ENCODE results near the gene TXNDC8. TPM values are rescaled to one million over a fixed set of nuclear protein-coding genes. Genes with fewer than 3 reads are reported as not detected.
"Not testable (repeated sequence)": the region's sequence is repeated elsewhere in the genome, so short reads cannot be mapped to it uniquely, and the experiment has no call there.

The TXNDC8 gene
- total RNA-seq, result not detected

DNA sequence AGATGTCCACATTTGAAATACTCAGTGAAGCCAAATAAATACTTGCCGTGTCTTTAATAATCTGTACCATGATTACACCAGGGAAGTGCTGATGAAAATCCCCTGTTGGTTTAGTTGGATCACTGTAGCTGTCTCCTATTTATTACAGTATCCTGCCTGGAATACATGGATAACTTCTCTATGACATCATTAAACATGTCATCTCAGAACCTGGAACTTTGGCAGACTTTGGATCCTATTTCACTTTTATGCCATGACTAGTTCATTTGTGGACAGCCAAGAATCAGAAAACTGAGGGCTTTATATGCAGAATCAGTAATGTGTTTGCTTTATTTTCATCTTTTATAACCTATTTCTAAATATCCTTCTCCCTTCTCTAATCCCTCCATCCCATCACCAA lies at the start of gene TXNDC8:
Gene TXNDC8 (minus strand): TSS at position 137 of the 400 bp plus-strand sequence.
- ATAC-seq (ENCODE audit: low read depth), result no peak
- Mint-ChIP-seq H3K4me1 (no peaks in the 10 kb centered on the region), H3K4me3 (no peak within 1 kb of the TSS), H3K27me3 (no peaks in the 10 kb centered on the region), H3K36me3 (no peaks in the 10 kb centered on the region), H3K27ac (no peak within 1 kb of the TSS), H3K9me3 (no peaks in the 10 kb centered on the region)
- POLR2A ChIA-PET, result no interaction called here
- DNase-seq, result no peak

DNA sequence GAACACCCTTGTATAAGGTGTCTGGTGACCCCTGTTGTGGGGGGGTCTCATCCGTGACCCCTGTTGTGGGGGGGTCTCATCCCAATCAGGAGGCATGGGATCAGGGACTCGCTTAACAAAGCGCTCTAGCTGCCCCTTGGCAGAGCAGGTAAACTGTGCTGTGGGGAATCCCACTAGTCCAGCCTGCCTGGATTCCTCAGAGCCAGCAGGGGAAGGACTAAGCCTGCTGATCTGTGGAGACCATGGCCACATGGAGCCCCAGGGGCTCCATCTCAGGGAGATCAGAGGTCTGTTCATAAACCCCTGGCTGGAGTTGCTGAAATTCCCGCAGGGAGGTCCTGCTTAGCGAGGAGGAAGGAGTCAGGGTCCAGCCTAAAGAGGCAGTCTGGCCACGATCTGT lies 45.8 kb upstream of the TXNDC8 start:
- H3K27ac Mint-ChIP-seq, result no peak overlapping the region
- POLR2A ChIA-PET, result no interaction called here
- H3K27me3 Mint-ChIP-seq, result peaks cover 2% of the 10 kb centered on the region
- H3K4me1 Mint-ChIP-seq, result no peaks in the 10 kb centered on the region
- H3K36me3 Mint-ChIP-seq, result no peaks in the 10 kb centered on the region
- ATAC-seq (ENCODE audit: low read depth), result no peak
- H3K9me3 Mint-ChIP-seq, result no peaks in the 10 kb centered on the region
- H3K4me3 Mint-ChIP-seq, result no peak overlapping the region
- DNase-seq, result no peak

DNA sequence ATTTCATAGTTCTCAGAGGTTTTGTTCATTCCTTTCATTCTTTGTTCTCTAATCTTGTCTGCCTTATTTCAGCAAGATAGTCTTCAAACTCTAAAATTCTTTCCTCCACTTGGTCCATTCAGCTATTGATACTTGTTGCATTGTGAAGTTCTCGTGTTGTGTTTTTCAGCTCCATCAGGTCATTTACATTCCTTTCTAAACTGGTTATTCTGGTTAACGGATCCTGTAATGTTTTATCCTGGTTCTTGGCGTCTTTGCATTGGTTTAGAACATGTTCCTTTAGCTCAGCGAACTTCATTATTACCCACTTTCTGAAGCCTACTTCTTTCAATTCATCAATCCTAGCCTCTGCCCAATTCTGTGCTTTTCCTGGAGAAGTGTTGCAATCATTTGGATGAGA lies 45.1 kb upstream of the TXNDC8 start:
- Mint-ChIP-seq H3K27ac (no peak overlapping the region), H3K36me3 (no peaks in the 10 kb centered on the region), H3K27me3 (peaks cover 2% of the 10 kb centered on the region), H3K4me3 (no peak overlapping the region), H3K9me3 (no peaks in the 10 kb centered on the region), H3K4me1 (no peaks in the 10 kb centered on the region)
- DNase-seq, result no peak
- POLR2A ChIA-PET, result no interaction called here
- ATAC-seq (ENCODE audit: low read depth), result no peak

DNA sequence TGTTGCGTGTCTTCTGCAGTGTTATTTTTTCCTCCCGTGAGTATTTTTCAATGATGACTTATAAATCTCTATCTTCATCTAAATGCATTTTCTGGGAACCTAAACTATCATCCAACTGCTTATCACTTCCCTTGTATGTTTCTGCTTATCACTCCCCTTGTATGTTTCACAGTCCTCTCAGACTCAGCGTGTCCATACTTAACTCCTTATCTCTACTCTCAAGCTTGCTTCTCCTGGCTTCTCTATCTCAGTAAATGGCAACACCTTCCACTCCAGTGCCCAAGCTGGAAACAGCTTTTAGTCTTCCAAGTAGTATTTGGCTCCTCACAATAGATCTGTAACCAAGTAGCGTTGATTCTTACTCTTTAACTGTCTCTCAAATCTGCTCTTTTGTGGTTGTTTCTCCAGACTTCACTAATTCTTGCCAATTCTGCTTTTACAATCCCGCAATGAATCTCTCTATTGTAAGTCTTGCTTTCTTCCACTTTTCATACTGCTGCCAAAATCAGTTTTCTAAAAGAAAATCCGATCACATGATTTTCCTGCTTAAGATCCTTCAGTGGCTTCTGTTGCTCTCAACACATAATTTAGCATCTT lies 33.8 kb upstream of the TXNDC8 start:
- H3K9me3 Mint-ChIP-seq, result no peaks in the 10 kb centered on the region
- no peaks in the 10 kb centered on the region for H3K36me3 Mint-ChIP-seq
- H3K4me1 Mint-ChIP-seq, result no peaks in the 10 kb centered on the region
- H3K27ac Mint-ChIP-seq, result no peak overlapping the region
- ATAC-seq (ENCODE audit: low read depth) (no peak), DNase-seq (no peak)
- POLR2A ChIA-PET, result no interaction called here
- H3K27me3 Mint-ChIP-seq, result no peaks in the 10 kb centered on the region
- no peak overlapping the region for H3K4me3 Mint-ChIP-seq

DNA sequence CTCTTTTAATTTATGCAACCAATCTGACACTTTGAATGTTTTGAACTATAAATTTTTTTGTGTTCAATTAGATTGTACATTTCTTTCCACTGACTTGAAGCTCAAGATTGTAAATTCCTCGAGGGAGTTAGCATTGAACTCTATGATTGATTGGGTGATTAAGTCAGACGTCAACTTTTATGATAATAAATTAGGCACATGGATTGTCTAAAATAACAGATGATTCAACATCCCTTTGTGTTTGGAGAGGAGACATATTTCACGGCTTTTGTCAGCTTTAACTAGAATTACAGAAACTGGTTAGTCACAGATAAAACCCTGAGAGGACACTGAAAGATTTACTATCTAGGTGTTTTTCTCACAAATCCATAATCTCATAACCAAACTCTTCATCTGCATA lies 32.7 kb upstream of the TXNDC8 start:
- no peak overlapping the region for H3K4me3 Mint-ChIP-seq
- no peak for ATAC-seq (ENCODE audit: low read depth)
- no peaks in the 10 kb centered on the region for H3K9me3 Mint-ChIP-seq
- POLR2A ChIA-PET, result no interaction called here
- H3K27me3 Mint-ChIP-seq, result no peaks in the 10 kb centered on the region
- no peaks in the 10 kb centered on the region for H3K36me3 Mint-ChIP-seq
- no peaks in the 10 kb centered on the region for H3K4me1 Mint-ChIP-seq
- no peak overlapping the region for H3K27ac Mint-ChIP-seq
- DNase-seq, result no peak

DNA sequence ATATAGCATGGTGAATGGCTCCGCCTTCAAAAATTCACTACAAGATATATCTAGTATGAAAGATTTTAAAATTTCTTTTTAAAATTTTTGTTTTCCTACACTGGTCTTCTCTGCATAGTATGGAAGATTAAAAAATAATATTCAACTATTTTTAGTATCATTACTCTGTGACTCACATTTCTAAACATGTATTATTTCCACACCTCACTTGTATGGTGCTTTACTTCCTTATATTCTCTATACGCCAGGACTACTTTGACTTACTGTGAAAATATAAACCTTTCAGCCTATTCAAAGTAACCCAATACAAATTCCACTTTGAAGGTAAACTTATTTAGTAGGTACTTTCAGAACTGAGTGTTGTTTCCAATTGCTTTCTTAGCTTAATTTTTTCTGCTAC lies 26.8 kb upstream of the TXNDC8 start:
- peaks cover 2% of the 10 kb centered on the region for H3K27me3 Mint-ChIP-seq
- DNase-seq (no peak), ATAC-seq (ENCODE audit: low read depth) (no peak)
- no peak overlapping the region for H3K27ac Mint-ChIP-seq
- no peaks in the 10 kb centered on the region for H3K36me3 Mint-ChIP-seq
- H3K4me1 Mint-ChIP-seq, result no peaks in the 10 kb centered on the region
- no peak overlapping the region for H3K4me3 Mint-ChIP-seq
- no peaks in the 10 kb centered on the region for H3K9me3 Mint-ChIP-seq
- POLR2A ChIA-PET, result no interaction called here

DNA sequence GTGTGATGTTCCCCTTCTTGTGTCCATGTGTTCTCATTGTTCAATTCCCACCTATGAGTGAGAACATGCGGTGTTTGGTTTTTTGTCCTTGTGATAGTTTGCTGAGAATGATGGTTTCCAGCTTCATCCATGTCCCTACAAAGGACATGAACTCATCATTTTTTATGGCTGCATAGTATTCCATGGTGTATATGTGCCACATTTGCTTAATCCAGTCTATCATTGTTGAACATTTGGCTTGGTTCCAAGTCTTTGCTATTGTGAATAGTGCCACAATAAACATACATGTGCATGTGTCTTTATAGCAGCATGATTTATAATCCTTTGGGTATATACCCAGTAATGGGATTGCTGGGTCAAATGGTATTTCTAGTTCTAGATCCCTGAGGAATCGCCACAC lies 21.3 kb upstream of the TXNDC8 start:
- H3K36me3 Mint-ChIP-seq; ATAC-seq (ENCODE audit: low read depth); DNase-seq; H3K4me3 Mint-ChIP-seq; H3K4me1 Mint-ChIP-seq; H3K27me3 Mint-ChIP-seq; H3K27ac Mint-ChIP-seq; H3K9me3 Mint-ChIP-seq; POLR2A ChIA-PET: not testable (repeated sequence)

DNA sequence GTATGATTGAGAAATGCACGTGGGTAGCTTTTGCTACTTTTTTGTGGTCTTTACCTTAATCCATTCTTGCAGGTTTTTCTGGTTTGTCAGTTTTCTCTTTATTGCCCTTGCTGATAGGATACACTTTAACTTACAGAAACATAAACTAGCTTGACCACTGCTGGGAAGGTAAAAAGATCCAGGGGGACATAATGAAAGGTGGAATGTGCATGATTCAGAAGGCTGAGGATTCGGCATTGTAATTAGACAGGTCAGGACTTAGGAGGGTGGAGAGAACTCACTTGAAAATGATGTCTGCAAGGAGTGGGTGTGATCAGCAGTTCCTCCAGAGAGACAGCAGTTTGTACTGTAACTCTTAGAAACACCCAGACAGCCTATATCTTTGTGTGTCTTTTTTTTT lies 19.8 kb upstream of the TXNDC8 start:
- Mint-ChIP-seq H3K9me3 (peaks cover 4% of the 10 kb centered on the region), H3K4me3 (no peak overlapping the region), H3K27me3 (no peaks in the 10 kb centered on the region), H3K36me3 (no peaks in the 10 kb centered on the region), H3K4me1 (no peaks in the 10 kb centered on the region), H3K27ac (no peak overlapping the region)
- no peak for ATAC-seq (ENCODE audit: low read depth)
- POLR2A ChIA-PET, result no interaction called here
- DNase-seq, result no peak

DNA sequence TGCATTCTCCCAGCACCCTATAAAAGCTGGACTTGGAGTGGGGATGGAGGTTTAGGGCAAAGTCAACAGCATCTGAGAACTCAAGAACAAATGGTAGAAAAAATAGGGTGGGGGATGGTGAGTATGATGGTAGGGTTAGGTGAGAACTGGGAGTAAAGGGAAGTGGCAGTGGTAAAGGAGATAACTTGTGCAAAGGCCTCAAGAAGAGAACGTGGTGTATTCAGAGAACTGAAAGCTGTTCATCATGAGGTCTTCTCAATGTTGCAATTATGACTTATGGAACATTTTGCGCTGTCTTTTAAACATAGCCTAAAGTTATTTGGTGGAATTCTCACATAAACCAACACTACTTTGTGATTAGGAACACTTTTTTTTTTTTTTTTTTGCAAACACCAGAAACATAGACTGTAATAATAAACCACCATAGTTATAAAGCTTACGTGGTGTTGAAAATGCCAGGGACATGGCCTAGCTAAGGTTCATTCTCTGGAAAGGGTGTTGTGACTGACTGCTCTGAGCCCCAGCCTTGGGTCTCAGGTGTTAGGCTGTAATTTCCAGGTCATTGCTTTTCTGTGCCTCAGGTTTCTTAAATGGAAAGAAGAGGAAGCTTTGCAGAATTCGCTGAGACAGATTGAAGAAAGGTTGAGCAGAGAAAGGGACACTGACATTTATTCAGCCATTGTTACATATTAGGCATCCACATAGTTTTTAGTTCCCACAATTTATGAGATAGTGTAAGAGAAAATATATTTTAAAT lies 19.2 kb upstream of the TXNDC8 start:
- Mint-ChIP-seq H3K9me3 (peaks cover 4% of the 10 kb centered on the region), H3K27ac (no peak overlapping the region), H3K27me3 (no peaks in the 10 kb centered on the region), H3K4me3 (no peak overlapping the region), H3K4me1 (no peaks in the 10 kb centered on the region), H3K36me3 (no peaks in the 10 kb centered on the region)
- POLR2A ChIA-PET, result no interaction called here
- DNase-seq (no peak), ATAC-seq (ENCODE audit: low read depth) (no peak)

DNA sequence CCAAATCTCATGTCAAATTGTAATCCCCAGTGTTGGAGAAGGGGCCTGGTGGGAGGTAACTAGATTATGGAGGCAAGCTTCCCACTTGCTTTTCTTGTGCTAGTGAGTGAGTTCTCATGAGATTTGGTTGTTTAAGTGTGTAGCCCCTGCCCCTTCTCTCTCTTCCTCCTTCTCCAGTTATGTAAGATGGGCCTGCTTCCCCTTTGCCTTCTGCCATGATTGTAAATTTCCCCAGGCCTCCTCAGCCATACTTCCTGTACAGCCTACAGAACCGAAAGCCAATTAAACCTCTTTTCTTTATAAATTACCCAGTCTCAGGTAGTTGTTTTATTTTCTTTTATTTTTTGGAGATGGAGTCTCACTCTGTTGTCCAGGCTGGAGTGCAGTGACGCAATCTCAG lies 18.2 kb upstream of the TXNDC8 start:
- Mint-ChIP-seq H3K9me3 (peaks cover 4% of the 10 kb centered on the region), H3K4me3 (no peak overlapping the region), H3K4me1 (no peaks in the 10 kb centered on the region), H3K36me3 (no peaks in the 10 kb centered on the region), H3K27ac (no peak overlapping the region), H3K27me3 (no peaks in the 10 kb centered on the region)
- DNase-seq (no peak), ATAC-seq (ENCODE audit: low read depth) (no peak)
- POLR2A ChIA-PET, result no interaction called here

DNA sequence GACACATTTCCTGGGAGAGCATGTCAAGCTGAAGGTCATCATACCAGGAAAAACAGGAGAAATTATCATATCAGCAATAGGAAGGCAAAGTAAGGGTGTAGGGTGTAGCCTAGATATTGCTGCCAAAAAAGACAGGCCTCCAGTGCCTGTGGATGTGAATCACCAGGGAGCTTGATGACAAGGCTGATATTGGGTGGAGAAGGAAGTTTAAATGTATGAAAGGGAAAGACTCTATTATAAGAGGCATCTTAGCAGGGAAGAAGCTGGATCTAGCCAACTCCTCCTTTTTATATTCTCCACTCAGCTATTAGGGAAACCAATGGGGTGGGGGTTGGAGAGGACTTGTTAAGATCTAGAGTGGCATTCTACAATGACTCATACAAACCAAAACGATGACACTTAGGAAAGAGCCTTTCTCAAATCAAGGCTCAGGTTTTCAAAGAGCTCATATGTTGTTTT lies 13.4 kb upstream of the TXNDC8 start:
- Mint-ChIP-seq H3K4me3 (no peak overlapping the region), H3K36me3 (no peaks in the 10 kb centered on the region), H3K4me1 (no peaks in the 10 kb centered on the region), H3K27me3 (no peaks in the 10 kb centered on the region), H3K9me3 (no peaks in the 10 kb centered on the region), H3K27ac (no peak overlapping the region)
- ATAC-seq (ENCODE audit: low read depth) (no peak), DNase-seq (no peak)
- POLR2A ChIA-PET, result no interaction called here

DNA sequence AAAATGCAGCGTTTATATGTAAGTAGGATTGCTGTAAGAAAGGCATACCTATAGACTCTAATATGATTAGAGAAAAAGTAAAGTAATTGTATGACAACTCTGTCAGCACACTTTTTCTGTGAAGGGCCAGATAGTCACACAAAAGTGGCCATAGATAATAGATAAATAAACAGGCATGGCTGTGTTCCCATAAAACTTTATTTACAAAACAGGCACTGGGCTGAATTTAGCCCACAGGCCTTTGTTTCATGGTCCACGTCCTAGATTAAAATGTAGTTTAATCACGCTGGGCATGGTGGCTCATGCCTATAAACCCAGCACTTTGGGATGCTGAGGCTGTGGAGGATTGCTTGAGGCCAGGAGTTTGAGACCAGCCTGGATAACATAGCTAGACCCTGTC lies 8.7 kb upstream of the TXNDC8 start:
- no peaks in the 10 kb centered on the region for H3K36me3 Mint-ChIP-seq
- no peaks in the 10 kb centered on the region for H3K9me3 Mint-ChIP-seq
- DNase-seq, result no peak
- POLR2A ChIA-PET, result no interaction called here
- no peak overlapping the region for H3K4me3 Mint-ChIP-seq
- H3K4me1 Mint-ChIP-seq, result no peaks in the 10 kb centered on the region
- no peaks in the 10 kb centered on the region for H3K27me3 Mint-ChIP-seq
- ATAC-seq (ENCODE audit: low read depth), result no peak
- H3K27ac Mint-ChIP-seq, result no peak overlapping the region

DNA sequence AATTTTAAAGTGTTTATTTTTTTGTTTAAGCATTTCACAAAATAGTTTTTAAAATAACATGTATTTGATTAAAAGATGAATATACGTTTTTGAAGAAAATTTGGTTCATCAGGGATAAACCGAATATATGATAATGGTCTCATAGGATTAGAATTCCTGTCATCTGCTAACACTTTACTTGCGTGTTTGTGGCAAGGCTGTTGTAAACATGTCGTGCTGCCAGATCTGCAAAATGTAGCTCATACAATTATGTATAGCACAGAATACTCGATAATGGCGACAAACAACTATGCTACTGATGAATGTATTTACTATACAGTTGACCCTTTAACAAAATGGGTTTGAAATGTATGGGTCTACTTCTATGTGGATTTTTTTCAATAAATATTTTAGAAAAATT lies 7.2 kb upstream of the TXNDC8 start:
- ATAC-seq (ENCODE audit: low read depth) (no peak), DNase-seq (no peak)
- POLR2A ChIA-PET, result no interaction called here
- Mint-ChIP-seq H3K27ac (no peak overlapping the region), H3K36me3 (no peaks in the 10 kb centered on the region), H3K9me3 (no peaks in the 10 kb centered on the region), H3K4me3 (no peak overlapping the region), H3K4me1 (no peaks in the 10 kb centered on the region), H3K27me3 (no peaks in the 10 kb centered on the region)

DNA sequence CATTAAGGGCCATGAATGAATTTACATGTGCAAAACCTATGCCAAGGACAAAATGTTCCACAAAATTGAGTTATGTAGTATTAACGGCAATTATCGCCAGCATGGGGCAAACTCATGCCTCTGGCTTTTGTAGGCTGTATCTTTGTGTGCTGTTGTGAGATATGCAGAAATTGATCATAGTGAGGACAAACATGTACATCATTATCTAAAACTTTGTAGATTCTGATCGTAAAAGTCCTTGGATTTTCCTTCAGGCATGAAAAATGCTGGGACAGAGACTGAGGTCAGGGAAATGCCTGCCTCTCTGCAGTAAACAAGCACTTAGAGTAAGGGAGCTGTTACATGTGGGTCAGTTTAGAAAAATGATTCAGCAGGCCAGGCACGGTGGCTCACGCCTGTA lies 5.9 kb upstream of the TXNDC8 start:
- Mint-ChIP-seq H3K27me3 (no peaks in the 10 kb centered on the region), H3K27ac (no peak overlapping the region), H3K9me3 (no peaks in the 10 kb centered on the region), H3K36me3 (no peaks in the 10 kb centered on the region), H3K4me3 (no peak overlapping the region), H3K4me1 (no peaks in the 10 kb centered on the region)
- DNase-seq, result no peak
- POLR2A ChIA-PET, result no interaction called here
- no peak for ATAC-seq (ENCODE audit: low read depth)

Measured in activated naive CD8-positive, alpha-beta T cell treated with anti-CD3 and anti-CD28 coated beads, Interleukin-2, amount 10 ng/mL, durations not matched to agents 7 days and 5 days (primary cell).